ENCODE data around the gene TLE7. TPM values are rescaled to one million over a fixed set of nuclear protein-coding genes. Genes with fewer than 3 reads are reported as not detected.

The TLE7 gene
- total RNA-seq, 4 donors from 2014 or later: not detected

GRCh38 chr16:71402007-71402406 is 39.8 kb downstream of the TLE7 start:
- 38 to 47% methylated on average over 3 to 5 of the region's 6 CpGs for WGBS, 2 donors
- Histone ChIP-seq H3K27ac (no peak overlapping the region), H3K9me3 (peaks cover 0 to 11% (median 3%) of the 10 kb centered on the region in 3 donors), H3K4me1 (no peaks in the 10 kb centered on the region), H3K27me3 (peaks cover 0 to 33% (median 0%) of the 10 kb centered on the region in 4 donors), H3K36me3 (no peaks in the 10 kb centered on the region), H3K4me3 (no peak overlapping the region)
- intact Hi-C loops (cut with DNase I): no loop called here
- no peak for TF ChIP-seq POLR2A (IDR thresholded peaks at IDR 0.05)
- no peak for TF ChIP-seq CTCF (IDR thresholded peaks at IDR 0.05)
- no peak for DNase-seq

- peaks cover 0 to 20% (median 0%) of the 10 kb centered on the region in 4 donors for H3K27me3 ChIP-seq
- H3K4me3 ChIP-seq: no peak overlapping the region
- WGBS, 2 donors: 68 to 74% methylated on average over 11 of the region's 11 CpGs
- H3K4me1 ChIP-seq: no peaks in the 10 kb centered on the region
- peaks cover 0 to 8% (median 3%) of the 10 kb centered on the region in 3 donors for H3K9me3 ChIP-seq
- no peak overlapping the region for H3K27ac ChIP-seq
- TF ChIP-seq POLR2A (IDR thresholded peaks at IDR 0.05) (no peak), CTCF (IDR thresholded peaks at IDR 0.05) (no peak)
- H3K36me3 ChIP-seq: no peaks in the 10 kb centered on the region
- intact Hi-C loops (cut with DNase I): no loop called here
- no peak for DNase-seq
These were observed 41.9 kb downstream of the TLE7 start for GRCh38 chr16:71399801-71400563.

- WGBS, 2 donors: 66% methylated on average over 10 of the region's 10 CpGs
- Histone ChIP-seq H3K4me1 (no peaks in the 10 kb centered on the region), H3K4me3 (no peak overlapping the region), H3K36me3 (no peaks in the 10 kb centered on the region), H3K27ac (no peak overlapping the region), H3K9me3 (no peaks in the 10 kb centered on the region), H3K27me3 (peaks cover 0 to 11% (median 0%) of the 10 kb centered on the region in 4 donors)
- intact Hi-C loops (cut with DNase I): no loop called here
- DNase-seq: no peak
- TF ChIP-seq POLR2A (IDR thresholded peaks at IDR 0.05): no peak
- no peak for TF ChIP-seq CTCF (IDR thresholded peaks at IDR 0.05)
These were observed 45.3 kb downstream of the TLE7 start for GRCh38 chr16:71396594-71396993.

GRCh38 chr16:71389330-71389729 is 52.5 kb downstream of the TLE7 start:
- peaks cover 0 to 32% (median 0%) of the 10 kb centered on the region in 3 donors for H3K4me1 ChIP-seq
- H3K4me3 ChIP-seq: no peak overlapping the region
- no peaks in the 10 kb centered on the region for H3K9me3 ChIP-seq
- no peak for DNase-seq
- WGBS, 2 donors: 78 to 79% methylated on average over 7 of the region's 7 CpGs
- intact Hi-C loops (cut with DNase I): no loop called here
- TF ChIP-seq POLR2A (IDR thresholded peaks at IDR 0.05): no peak
- TF ChIP-seq CTCF (IDR thresholded peaks at IDR 0.05): no peak
- no peaks in the 10 kb centered on the region for H3K36me3 ChIP-seq
- H3K27me3 ChIP-seq: peaks cover 0 to 38% (median 0%) of the 10 kb centered on the region in 4 donors
- no peak overlapping the region for H3K27ac ChIP-seq

- Histone ChIP-seq H3K36me3 (no peaks in the 10 kb centered on the region), H3K9me3 (no peaks in the 10 kb centered on the region), H3K27ac (peak overlapping the region in 2 of 4 donors; percentile 57 to 58), H3K4me1 (peaks cover 0 to 48% (median 0%) of the 10 kb centered on the region in 3 donors), H3K4me3 (no peak overlapping the region), H3K27me3 (peaks cover 0 to 38% (median 0%) of the 10 kb centered on the region in 4 donors)
- intact Hi-C loops (cut with DNase I): no loop called here
- WGBS, 2 donors: 11 to 25% methylated on average over 8 to 9 of the region's 9 CpGs
- no peak for DNase-seq
- TF ChIP-seq POLR2A (IDR thresholded peaks at IDR 0.05) (no peak), CTCF (IDR thresholded peaks at IDR 0.05) (no peak)
These were observed 54.6 kb downstream of the TLE7 start for GRCh38 chr16:71387045-71387871.
